Stimulated activated CD4-positive, alpha-beta T cell treated with anti-CD3 and anti-CD28 coated beads, TNF-alpha, amount 100 ng/mL, for 48 hours (primary cell): ENCODE data around the gene STAT5A.
"Not testable (repeated sequence)": the region's sequence is repeated elsewhere in the genome, so short reads cannot be mapped to it uniquely, and the experiment has no call there.

Experiments
- DNase-seq, 3 donors: peaks; one replicate each; pipeline ENCODE4 v3.0.0-alpha.2; 2020; ENCODE audit warnings: low read depth in 3 of 3

The STAT5A gene

GRCh38 chr17:42287977-42288802 lies at the start of gene STAT5A:
TSS of gene STAT5A (plus strand) at chr17:42288498. CDS start at chr17:42289412, 914 bp downstream.
- DNase-seq = peak in 2 of 3 donors; percentile 60 to 68

DNA sequence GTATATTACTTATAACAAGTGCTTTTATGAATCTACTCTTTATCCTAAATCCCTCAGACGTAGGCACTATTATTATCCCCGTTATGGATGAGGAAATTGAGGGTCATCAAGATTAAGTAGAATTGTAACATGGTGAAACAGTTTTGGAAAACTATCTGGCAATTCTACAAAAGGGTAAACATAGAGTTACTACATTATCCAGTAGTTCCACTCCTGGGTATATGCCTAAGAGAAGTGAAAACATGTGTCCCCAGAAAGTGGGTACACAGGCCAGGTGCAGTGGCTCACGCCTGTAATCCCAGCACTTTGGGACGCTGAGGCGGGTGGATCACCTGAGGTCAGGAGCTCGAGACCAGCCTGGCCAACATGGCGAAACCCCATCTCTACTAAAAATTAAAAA lies 48.7 kb upstream of the STAT5A start:
- DNase-seq = not testable (repeated sequence)

DNA sequence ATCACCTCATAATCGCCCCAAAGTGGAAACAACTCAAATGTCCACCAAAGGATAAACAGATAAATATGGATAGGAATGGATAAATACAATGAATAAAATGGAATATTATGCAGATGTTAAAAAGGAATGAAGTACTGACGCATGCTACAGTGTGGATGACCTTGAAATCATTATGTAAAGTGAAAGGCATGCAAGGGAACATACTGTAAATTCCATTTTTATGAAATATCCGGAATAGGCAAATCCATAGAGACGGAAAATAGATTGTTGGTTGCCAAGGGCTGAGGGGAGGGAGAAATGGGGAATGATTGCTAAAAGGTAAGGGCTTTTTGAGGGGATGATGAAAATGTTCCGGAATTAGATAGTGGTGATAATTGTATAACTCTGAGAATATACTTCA lies 48.1 kb upstream of the STAT5A start:
- no peak for DNase-seq

DNA sequence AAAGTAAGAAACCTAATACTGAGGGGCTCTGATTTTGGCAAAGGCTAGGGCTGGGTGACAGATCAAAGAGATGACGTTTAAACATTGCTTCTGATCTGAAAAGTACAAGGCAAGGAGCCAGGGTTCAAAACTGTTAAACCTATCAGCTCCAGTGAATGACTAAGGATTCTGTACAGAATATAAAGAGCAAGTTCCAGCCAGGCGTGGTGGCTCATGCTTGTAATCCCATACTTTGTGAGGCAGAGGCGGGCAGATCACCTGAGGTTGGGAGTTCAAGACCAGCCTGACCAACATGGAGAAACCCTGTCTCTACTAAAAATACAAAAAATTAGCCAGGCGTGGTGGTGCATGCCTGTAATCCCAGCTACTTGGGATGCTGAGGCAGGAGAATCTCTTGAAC lies 47.4 kb upstream of the STAT5A start:
- not testable (repeated sequence) for DNase-seq

GRCh38 chr17:42241871-42242270 lies 46.4 kb upstream of the STAT5A start:
- no peak for DNase-seq

DNA sequence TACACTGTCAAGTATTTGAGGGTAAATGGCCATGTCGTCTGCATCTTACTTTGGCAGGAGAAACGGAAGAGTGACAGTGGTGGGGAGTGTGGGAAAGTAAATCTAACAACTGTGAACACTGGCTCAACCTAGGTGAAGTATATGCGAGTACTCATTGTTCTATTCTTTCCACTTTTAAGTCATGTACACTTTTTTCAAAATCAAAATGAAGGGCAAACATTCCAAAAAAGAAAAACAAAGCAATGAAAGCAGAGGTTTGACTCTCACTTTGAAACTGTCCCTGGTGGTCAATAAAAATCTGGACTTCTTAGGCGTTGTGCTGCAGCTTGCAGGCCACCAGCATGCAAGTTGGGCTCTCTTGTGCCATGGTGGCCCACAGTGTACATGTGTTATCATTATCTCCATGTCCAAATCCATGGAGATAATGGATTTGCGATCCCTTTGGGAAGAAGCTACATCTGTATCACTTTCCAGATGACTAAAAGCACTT lies 44.8 kb upstream of the STAT5A start:
- DNase-seq = no peak

DNA sequence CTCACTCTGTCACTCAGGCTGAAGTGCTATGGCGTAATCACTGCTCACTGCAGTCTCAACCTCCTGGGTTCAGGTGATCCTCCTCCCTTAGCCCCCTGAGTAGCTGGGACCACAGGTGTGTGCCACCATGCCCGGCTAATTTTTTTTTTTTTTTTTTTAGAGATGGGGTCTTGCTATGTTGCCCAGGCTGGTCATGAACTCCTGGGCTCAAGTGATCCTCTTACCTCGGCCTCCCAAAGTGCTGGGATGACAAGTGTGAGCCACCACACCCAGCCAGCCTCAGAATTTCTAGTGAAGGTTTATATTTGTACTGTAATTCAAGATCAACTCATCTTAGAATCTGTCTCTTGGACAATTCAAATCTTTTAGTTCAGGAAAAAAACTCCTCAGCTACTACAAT lies 44.2 kb upstream of the STAT5A start:
- DNase-seq = not testable (repeated sequence)

- not testable (repeated sequence) for DNase-seq
These were observed 43.1 kb upstream of the STAT5A start for GRCh38 chr17:42245183-42245582.

- no peak for DNase-seq
These were observed 41.8 kb upstream of the STAT5A start for GRCh38 chr17:42246515-42246914.

- DNase-seq = no peak
These were observed 40.6 kb upstream of the STAT5A start for GRCh38 chr17:42247734-42248133.

DNA sequence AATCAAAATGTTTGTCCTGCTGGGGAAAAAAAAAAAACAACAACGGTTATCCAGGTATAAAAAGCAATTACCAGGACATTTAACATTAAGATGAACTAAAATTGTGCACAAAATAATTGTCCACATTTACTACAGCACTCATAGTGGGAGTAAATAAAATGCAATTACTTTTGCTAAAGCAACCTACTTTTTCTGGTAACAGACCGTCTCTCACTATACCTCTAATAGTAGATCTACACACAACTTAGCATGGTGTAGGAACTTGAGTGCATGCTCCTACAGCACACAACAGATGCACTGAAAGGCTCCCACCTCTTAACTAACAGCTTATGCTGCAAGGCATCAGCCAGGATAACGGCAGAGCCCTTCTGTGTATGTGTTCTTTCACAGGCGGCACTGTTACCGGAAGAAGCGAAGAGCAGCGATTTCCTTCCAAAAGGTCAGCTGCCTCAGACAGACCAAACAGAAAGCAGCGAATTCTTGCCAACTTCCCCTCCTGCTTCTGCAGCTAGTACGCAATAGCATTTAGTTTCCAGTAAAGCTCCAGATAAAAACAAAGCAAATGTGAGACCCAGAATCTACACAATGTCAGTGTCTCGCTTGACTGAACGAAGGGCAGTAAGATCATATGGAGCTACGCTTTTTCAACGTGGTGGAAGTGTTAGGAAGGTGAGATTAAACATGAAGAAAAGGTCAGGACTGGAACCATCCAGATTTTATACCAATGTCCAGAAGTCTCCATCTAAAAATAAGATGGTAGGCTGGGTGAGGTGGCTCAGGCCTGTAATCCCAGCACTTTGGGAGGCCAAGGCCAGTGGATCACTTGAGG lies 39.7 kb upstream of the STAT5A start:
- peak; percentile 39 to 66 (median 52) for DNase-seq

- DNase-seq = peak in 1 of 3 donors; percentile 31
These were observed 38.4 kb upstream of the STAT5A start for GRCh38 chr17:42249681-42250446.

GRCh38 chr17:42251115-42251514 lies 37.2 kb upstream of the STAT5A start:
- no peak for DNase-seq

GRCh38 chr17:42252597-42253550 lies 35.4 kb upstream of the STAT5A start:
- no peak for DNase-seq

GRCh38 chr17:42253578-42253977 lies 34.7 kb upstream of the STAT5A start:
- no peak for DNase-seq

DNA sequence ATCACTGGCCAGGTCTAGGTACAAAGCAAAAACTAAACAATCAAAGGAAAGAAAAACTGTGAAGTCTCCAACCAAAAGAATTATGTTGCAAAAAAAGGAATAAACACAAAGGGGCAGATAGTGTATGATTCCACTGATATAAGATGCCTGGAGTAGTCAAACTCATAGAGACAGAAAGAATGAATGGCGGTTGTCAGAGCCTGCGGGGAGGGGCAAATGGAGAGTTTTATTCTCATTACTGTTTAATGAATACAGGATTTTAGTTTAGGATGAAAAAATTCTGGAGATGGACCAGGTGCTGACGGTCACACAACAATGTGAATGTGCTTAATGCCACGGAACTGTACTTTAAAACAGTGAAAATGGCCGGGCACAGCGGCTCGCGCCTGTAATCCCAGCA lies 32.9 kb upstream of the STAT5A start:
- no peak for DNase-seq

GRCh38 chr17:42260318-42260717 lies 28.0 kb upstream of the STAT5A start:
- no peak for DNase-seq

DNA sequence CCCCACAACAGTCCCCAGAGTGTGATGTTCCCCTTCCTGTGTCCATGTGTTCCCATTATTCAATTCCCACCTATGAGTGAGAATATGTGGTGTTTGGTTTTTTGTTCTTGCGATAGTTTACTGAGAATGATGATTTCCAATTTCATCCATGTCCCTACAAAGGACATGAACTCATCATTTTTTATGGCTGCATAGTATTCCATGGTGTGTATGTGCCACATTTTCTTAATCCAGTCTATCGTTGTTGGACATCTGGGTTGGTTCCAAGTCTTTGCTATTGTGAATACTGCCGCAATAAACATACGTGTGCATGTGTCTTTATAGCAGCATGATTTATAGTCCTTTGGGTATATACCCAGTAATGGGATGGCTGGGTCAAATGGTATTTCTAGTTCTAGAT lies 23.9 kb upstream of the STAT5A start:
- DNase-seq = not testable (repeated sequence)

- no peak for DNase-seq
These were observed 21.8 kb upstream of the STAT5A start for GRCh38 chr17:42266462-42266861.

DNA sequence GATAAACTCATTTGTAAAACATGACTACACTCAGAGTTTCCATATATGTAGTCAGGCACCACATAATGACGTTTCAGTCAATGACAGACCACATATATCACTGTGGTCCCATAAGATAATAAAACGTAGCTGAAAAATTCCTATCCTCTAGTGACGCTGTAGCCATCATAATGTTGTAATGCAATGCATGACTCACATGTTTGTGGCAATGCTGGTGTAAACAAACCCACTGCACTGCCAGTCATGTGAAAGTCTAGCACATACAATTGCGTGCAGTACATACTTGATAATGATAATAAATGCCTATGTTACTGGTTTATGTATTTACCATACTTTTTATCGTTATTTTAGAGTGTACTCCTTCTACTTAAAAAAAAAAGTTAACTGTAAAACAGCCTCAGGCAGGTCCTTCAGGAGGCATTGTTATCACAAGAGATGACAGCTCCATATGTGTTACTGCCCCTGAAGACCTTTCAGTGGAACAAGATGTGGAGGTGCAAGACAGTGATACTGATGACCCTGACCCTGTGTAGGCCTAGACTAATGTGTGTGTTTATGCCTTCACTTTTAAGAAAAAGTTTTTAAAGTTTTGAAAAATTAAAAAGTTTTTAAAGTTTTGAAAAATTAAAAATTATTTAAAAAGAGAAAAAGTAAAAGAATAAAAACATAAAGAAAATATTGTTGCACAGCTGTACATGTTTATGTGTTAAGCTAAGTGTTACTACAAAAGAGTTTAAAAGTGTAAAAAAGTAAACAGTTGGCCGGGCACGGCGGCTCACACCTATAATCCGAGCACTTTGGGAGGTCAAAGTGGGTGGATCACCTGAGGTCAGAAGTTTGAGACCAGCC lies 21.2 kb upstream of the STAT5A start:
- DNase-seq = peak in 1 of 3 donors; percentile 33
